COLO829 (cell line): ENCODE measurements around the gene CLDN7.

ENCODE experiments used
- DNase-seq: peaks from one replicate; pipeline ENCODE4 v3.0.0; 2012; ENCODE audit warnings: low spot score

CLDN7 gene

GRCh38 chr17:7262192-7262934 is at the start of gene CLDN7:
Gene CLDN7 (minus strand): TSS chr17:7262478. CDS start chr17:7262043, 435 bp downstream.
- DNase-seq: no peak

GRCh38 chr17:7311110-7311705 is 48.9 kb upstream of the CLDN7 start:
- no peak for DNase-seq

- no peak for DNase-seq
These were observed 47.4 kb upstream of the CLDN7 start for GRCh38 chr17:7309628-7310027.

GRCh38 chr17:7308625-7309433 is 46.6 kb upstream of the CLDN7 start:
- DNase-seq: peak; percentile 73

DNA sequence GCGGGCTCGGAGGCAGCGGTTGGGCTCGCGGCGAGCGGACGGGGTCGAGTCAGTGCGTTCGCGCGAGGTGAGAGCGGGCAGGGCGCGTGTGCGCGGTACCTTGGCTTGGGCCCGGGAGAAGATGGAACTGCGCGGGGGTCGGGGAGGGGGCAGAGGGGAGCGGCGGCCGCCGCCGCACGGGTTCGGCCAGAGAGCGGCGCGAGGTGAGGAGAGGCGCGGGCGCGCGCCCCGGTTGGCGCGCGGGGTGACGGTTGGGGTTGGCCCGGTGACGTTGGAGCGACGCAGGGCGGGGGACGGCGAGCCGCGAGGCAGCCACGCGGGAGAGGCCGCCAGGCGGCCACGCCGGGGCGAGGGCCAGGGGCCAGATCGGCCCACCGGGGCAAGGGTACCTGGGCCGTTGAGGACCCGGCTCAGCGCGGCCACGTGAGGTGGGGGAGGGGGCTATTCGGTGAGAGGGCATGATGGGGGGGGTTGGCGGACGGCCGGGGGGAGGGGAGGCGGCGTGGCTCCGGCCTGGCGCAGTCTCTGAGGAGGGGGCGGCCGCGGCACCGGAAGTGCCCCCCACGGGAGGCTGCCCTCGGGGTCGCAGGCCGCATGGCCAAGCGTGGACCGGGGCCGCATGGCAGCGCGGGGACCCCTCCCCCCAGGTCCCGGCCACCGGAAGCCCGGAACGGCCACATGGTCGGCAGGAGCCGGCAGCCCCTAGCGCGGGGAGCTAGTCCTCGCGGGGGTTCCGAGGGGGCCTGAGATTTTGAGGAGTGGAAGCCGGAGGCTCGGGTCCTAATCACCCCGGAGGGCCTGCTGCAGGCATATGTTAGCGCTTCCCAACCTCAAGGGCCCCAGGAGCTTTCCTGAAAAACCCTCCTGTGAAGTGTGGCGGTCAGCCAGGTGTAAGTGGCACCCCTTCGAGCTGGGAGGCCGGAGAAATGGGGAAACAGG is 45.7 kb upstream of the CLDN7 start:
- DNase-seq: no peak

DNA sequence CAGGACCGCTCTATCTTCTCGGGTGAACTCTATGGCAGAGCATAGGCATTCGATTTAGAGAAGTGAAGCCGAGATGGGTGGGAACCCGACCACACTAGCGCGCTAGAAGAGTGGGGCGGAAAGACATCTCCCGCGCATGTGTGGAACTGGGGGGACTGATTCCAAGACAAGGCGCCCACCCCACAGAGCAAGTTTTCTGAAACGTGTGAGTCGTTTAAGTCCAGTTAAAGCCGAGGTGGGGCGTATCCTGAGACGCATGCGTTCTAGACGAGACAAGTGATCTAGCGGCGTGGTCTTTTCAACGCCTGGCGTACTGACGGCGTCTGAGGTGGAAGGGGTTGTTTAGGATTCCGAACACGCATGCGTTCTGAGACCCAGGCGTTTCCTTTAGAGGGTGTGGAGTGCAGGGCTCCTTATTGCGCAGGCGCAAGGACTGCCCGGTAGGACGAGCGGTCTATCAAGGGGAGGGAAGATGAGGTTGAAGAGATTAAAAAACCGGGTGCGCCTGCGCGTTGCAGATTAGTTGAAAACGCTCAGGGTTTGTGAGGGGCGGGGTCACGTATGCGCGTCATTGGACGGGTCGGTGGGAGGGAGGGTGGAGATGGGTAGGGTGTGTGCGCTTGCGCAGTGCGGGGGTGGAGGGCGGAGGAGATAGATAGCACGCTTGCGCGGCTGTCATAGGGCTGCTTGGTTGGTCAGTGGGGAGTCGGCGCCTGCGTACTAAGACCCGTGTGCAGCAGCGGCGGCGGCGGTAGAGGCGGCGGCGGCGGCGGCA is 44.8 kb upstream of the CLDN7 start, which contains the start of gene EIF5A:
Gene EIF5A, plus strand, starts transcription at position 718 of the 775 bp plus-strand sequence. CDS start 2,008 bp downstream, outside the sequence.
- DNase-seq: peak; percentile 100

GRCh38 chr17:7304179-7304578 is 41.9 kb upstream of the CLDN7 start:
- DNase-seq: no peak

- DNase-seq: peak; percentile 70
These were observed 34.0 kb upstream of the CLDN7 start for GRCh38 chr17:7296189-7296861.

- DNase-seq: no peak
These were observed 33.2 kb upstream of the CLDN7 start for GRCh38 chr17:7295230-7296180.

DNA sequence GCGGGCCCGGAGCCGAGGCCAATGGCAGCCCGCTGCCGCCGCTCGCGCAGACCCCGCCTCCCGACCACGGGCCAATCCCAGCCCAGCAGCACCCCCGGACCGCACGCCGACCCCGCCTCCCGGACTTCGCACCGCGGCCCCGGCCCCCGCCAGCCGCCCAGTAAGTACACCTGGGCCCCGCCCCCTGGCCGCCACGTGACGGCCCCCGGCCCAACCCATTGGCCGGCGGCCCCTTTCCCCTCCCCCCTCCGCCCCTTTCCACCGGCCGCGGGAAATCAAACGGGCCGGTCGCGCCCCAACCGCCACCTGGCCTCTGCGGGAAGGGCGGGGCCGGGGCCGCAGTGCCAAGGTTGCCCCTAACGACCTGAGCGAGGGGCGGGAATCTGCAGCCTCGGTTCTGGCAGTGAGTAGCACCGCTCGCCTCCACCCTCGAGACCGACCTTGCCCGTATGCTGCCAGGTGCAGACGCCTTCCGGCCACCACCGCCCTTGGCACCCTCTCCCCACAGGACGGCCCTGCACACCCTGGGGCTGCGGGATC is 32.4 kb upstream of the CLDN7 start, which contains the start of gene YBX2:
Gene YBX2, minus strand, starts transcription at position 26 of the 540 bp plus-strand sequence. CDS start 139 bp downstream, outside the sequence.
- DNase-seq: peak; percentile 62

- DNase-seq: no peak
These were observed 31.7 kb upstream of the CLDN7 start for GRCh38 chr17:7293816-7294613.

GRCh38 chr17:7293159-7293558 is 30.9 kb upstream of the CLDN7 start:
- DNase-seq: no peak

- no peak for DNase-seq
These were observed 30.5 kb upstream of the CLDN7 start for GRCh38 chr17:7292729-7293128.

DNA sequence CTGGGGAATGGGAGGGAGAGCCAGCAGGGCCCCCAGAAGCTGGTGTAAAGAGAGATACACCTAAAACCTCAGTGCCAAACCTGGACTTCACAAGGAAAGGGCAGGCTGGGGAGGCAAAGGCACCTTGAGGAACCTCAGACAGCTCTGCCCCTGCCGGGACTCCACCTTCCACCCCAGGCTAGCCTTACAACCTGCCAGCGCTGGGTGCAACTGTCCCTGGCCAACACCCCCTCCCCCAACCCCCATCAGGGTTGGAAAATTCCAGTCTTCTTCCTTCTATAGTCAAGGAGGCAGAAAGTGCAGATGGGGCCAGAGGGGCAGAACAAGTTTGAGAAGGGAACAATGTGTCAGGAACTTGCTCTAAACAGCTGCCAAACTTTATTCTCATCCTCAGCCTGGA is 29.9 kb upstream of the CLDN7 start:
- DNase-seq: no peak

DNA sequence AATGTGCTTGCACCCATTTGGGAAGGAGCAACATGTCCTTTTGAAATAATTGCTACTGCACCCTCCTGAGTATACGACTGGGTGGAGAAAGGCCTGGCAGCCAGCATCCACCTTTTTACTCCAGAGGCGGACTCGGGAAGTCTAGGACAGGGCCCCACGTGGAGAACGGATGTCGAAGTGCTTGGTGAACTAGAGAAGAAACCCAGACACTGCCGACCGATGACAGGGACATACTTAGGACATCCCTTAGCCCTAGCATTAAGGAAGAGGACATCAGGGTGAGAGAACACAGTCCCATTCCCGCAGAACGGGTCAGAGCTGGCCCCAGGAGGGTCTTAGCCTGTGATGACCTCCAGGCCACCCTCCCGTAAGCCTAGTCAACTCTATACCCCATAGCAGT is 28.4 kb upstream of the CLDN7 start:
- no peak for DNase-seq

- DNase-seq: no peak
These were observed 27.9 kb upstream of the CLDN7 start for GRCh38 chr17:7290166-7290565.

DNA sequence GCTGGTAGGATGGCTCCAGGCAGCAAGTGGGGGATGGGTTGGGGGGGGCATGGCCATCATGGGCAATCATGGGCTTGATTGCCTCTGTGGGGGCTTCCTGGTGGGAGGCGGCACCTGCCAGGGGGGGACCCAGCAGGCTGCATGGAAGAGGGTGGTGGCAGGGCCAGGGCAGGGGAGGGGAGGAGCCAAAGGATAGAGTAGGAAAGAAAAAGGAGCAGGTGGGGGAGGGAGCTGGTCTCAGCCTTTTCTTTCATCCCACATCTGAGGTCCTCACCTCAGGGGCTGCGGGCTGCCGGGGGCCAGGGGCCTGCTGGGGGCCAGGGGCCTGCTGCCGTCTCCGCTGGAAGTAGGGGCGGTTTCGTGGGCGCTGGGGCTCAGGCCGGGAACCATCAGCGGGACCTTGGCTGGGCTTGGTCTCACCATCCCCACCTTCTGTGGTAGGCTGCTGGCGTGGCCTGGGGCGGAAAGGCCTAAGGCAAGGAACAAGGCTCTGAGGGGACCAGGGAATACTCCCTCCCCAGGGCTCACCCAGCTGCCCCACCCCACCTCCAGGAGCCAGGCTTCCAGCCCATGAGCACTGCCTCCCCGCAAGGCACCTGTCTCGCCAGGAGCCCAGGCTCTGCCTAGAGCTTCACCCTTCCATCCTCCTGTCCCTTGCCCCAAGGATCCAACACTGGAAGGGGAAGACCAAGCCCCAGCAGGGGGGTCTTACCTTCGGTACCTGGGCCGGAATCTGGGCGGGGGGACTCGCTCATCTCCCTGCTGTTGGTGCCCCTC is 27.2 kb upstream of the CLDN7 start:
- DNase-seq: no peak
